PC-9 (cell line): ENCODE results near the gene RBM17. TPM values are rescaled to one million over a fixed set of nuclear protein-coding genes. Genes with fewer than 3 reads are reported as not detected.
"Not testable (repeated sequence)": the region's sequence is repeated elsewhere in the genome, so short reads cannot be mapped to it uniquely, and the experiment has no call there.

Experiments used
- BruUV-seq: library from RNA; stranded (reverse); fragments of 400-500 nt; replicated peaks from 2 replicates; lab custom pipeline; 2021; lab: Mats Ljungman, UMichigan
- CTCF ChIA-PET: fragments of 300-600 bp; sonication (Branson Sonifier 250); formaldehyde crosslinking; loops from one replicate; lab custom pipeline; 2022; ENCODE audit warnings: antibody characterized with exemption; lab: Charles Lee
- POLR2A ChIA-PET: fragments of 300-600 bp; sonication (Branson Sonifier 250); formaldehyde crosslinking; loops from one replicate; lab custom pipeline; 2022; ENCODE audit warnings: antibody characterized with exemption; ENCODE audit not compliant: unreplicated experiment; lab: Charles Lee
- DNase-seq, 2 experiments: peaks; one replicate each; pipeline versions ENCODE4 v3.0.0 to v3.0.0-alpha.2; 2015 to 2022; ENCODE audit warnings: mixed read lengths in 1 of 2
- H2AFZ ChIP-seq: fragments of 200-600 bp; sonication (generic); 2 replicates; pipeline ENCODE4 v1.8.1; 2017; ENCODE audit warnings: antibody characterized with exemption
- H3F3A ChIP-seq: fragments of 200-600 bp; sonication (generic); 2 replicates; pipeline ENCODE4 v1.8.1; 2017; ENCODE audit warnings: antibody characterized with exemption, mild to moderate bottlenecking, low read depth; ENCODE audit not compliant: insufficient read depth
- H3K27ac ChIP-seq: fragments of 200-600 bp; sonication (generic); 2 replicates; pipeline ENCODE4 v1.6.1; 2016; ENCODE audit warnings: mixed run types
- H3K27me3 ChIP-seq: fragments of 200-600 bp; sonication (generic); 2 replicates; pipeline ENCODE4 v1.6.1; 2016; ENCODE audit warnings: low read depth, mixed run types; ENCODE audit not compliant: insufficient read depth
- H3K36me3 ChIP-seq: fragments of 200-600 bp; sonication (generic); 2 replicates; pipeline ENCODE4 v1.6.1; 2016; ENCODE audit warnings: low read depth, mixed run types
- H3K4me1 ChIP-seq: fragments of 200-600 bp; sonication (generic); replicated peaks from 2 replicates; pipeline ENCODE4 v1.6.1; 2016; ENCODE audit warnings: mixed run types; ENCODE audit not compliant: insufficient read depth
- H3K4me2 ChIP-seq: fragments of 200-600 bp; sonication (generic); 2 replicates; pipeline ENCODE4 v1.6.1; 2017; ENCODE audit warnings: mixed run types
- H3K4me3 ChIP-seq: fragments of 200-600 bp; sonication (generic); 2 replicates; pipeline ENCODE4 v1.6.1; 2016; ENCODE audit warnings: mixed run types
- H3K79me2 ChIP-seq: fragments of 200-600 bp; sonication (generic); 2 replicates; pipeline ENCODE4 v1.6.1; 2017; ENCODE audit warnings: low read depth, mixed run types
- H3K9me2 ChIP-seq: fragments of 200-600 bp; sonication (generic); 2 replicates; pipeline ENCODE4 v1.8.1; 2017; ENCODE audit warnings: mild to moderate bottlenecking; ENCODE audit not compliant: insufficient read depth
- H3K9me3 ChIP-seq: fragments of 200-600 bp; sonication (generic); 2 replicates; pipeline ENCODE4 v1.8.1; 2016; ENCODE audit warnings: low read depth; ENCODE audit not compliant: insufficient read depth
- H4K20me1 ChIP-seq: fragments of 200-600 bp; sonication (generic); 2 replicates; pipeline ENCODE4 v1.8.1; 2017; ENCODE audit not compliant: insufficient read depth
- CTCF ChIP-seq: fragments of 200-600 bp; sonication (generic); conservative IDR thresholded peaks from 2 replicates; pipeline ENCODE4 v1.6.1; 2017; ENCODE audit warnings: mixed run types, antibody characterized with exemption, mild to moderate bottlenecking, moderate library complexity
- EZH2 ChIP-seq: fragments of 200-600 bp; sonication (generic); IDR thresholded peaks from 2 replicates; pipeline ENCODE4 v1.8.0; 2017; ENCODE audit warnings: antibody characterized with exemption, low read depth
- intact Hi-C: fragments of 100-400 bp; cut with micrococcal nuclease; formaldehyde crosslinking; loops from one replicate; pipeline ENCODE4 v1.10.0; 2022; ENCODE audit not compliant: unreplicated experiment
- total RNA-seq: library from RNA; stranded (reverse); gene quantifications from 2 replicates; pipeline ENCODE4 v1.2.3, GENCODE V29; 2021

RBM17 gene
- total RNA-seq, 1 experiment from 2014 or later: 131 TPM

GRCh38 chr10:6140141-6140841 lies 51.5 kb downstream of the RBM17 start:
- Histone ChIP-seq H3K36me3 (no peaks in the 10 kb centered on the region), H3K9me2 (no peaks in the 10 kb centered on the region), H2AFZ (no peak overlapping the region), H3K27me3 (no peaks in the 10 kb centered on the region; the same call in 1 of the 2 replicates), H4K20me1 (no peaks in the 10 kb centered on the region), H3K4me2 (peak overlapping the region; percentile 87; the same call in 1 of the 2 replicates), H3F3A (no peaks in the 10 kb centered on the region), H3K4me1 (peaks cover 5% of the 10 kb centered on the region; the same call in 1 of the 2 replicates), H3K79me2 (no peaks in the 10 kb centered on the region), H3K9me3 (no peaks in the 10 kb centered on the region), H3K4me3 (no peak overlapping the region), H3K27ac (no peak overlapping the region)
- POLR2A ChIA-PET: interaction anchor here (0.6 kb wide), 1 partner anchor 76 kb away, joined by 3 read pairs; no protein-coding TSS in a partner anchor
- BruUV-seq: no TSS peak
- CTCF ChIA-PET: no interaction called here
- intact Hi-C loops: no loop called here
- no peak for DNase-seq
- TF ChIP-seq EZH2: no peak
- TF ChIP-seq CTCF: no peak

GRCh38 chr10:6140965-6141295 lies 52.1 kb downstream of the RBM17 start:
- H4K20me1 ChIP-seq: no peaks in the 10 kb centered on the region
- no peak overlapping the region for H3K27ac ChIP-seq
- H3K4me1 ChIP-seq: peaks cover 5% of the 10 kb centered on the region; the same call in 1 of the 2 replicates
- TF ChIP-seq EZH2 (no peak), CTCF (no peak)
- intact Hi-C loops: loop anchor here (1.0 kb wide), 1 partner anchor 260 kb away; no protein-coding TSS in a partner anchor
- BruUV-seq: no TSS peak
- peak overlapping the region; percentile 55; the same call in 1 of the 2 replicates for H3K4me3 ChIP-seq
- no peak for DNase-seq
- H3K9me3 ChIP-seq: no peaks in the 10 kb centered on the region
- H3K27me3 ChIP-seq: no peaks in the 10 kb centered on the region; the same call in 1 of the 2 replicates
- H3F3A ChIP-seq: no peaks in the 10 kb centered on the region
- H2AFZ ChIP-seq: 0 out of 2 replicates have a peak overlapping the region, but pooled peaks have one; percentile 46
- ChIA-PET CTCF (no interaction called here), POLR2A (no interaction called here)
- peak overlapping the region; percentile 87 for H3K4me2 ChIP-seq
- no peaks in the 10 kb centered on the region for H3K9me2 ChIP-seq
- H3K36me3 ChIP-seq: no peaks in the 10 kb centered on the region
- H3K79me2 ChIP-seq: no peaks in the 10 kb centered on the region

- no TSS peak for BruUV-seq
- Histone ChIP-seq H3K9me3 (no peaks in the 10 kb centered on the region), H3K79me2 (no peaks in the 10 kb centered on the region), H3K4me2 (peak overlapping the region; percentile 87), H3K27me3 (no peaks in the 10 kb centered on the region; the same call in 1 of the 2 replicates), H3K27ac (no peak overlapping the region), H3K4me3 (peak overlapping the region; percentile 55; the same call in 1 of the 2 replicates), H2AFZ (peak overlapping the region; percentile 46; the same call in 1 of the 2 replicates), H3F3A (no peaks in the 10 kb centered on the region), H3K4me1 (peaks cover 5% of the 10 kb centered on the region; the same call in 1 of the 2 replicates), H3K9me2 (no peaks in the 10 kb centered on the region), H3K36me3 (no peaks in the 10 kb centered on the region), H4K20me1 (no peaks in the 10 kb centered on the region)
- TF ChIP-seq CTCF (no peak), EZH2 (no peak)
- CTCF ChIA-PET: no interaction called here
- peak; percentile 22 to 63 for DNase-seq
- intact Hi-C loops: loop anchor here (1.0 kb wide), 1 partner anchor 260 kb away; no protein-coding TSS in a partner anchor
- POLR2A ChIA-PET: no interaction called here
Measured at GRCh38 chr10:6141296-6142151, 52.7 kb downstream of the RBM17 start.

- H3K9me2 ChIP-seq, BruUV-seq, H3K27me3 ChIP-seq, POLR2A ChIA-PET, H3K4me2 ChIP-seq, DNase-seq, H3K9me3 ChIP-seq, intact Hi-C loops, H3K27ac ChIP-seq, H4K20me1 ChIP-seq, H3K4me1 ChIP-seq, H3K79me2 ChIP-seq, H3F3A ChIP-seq, H3K36me3 ChIP-seq, CTCF ChIA-PET, H3K4me3 ChIP-seq, H2AFZ ChIP-seq: not testable (repeated sequence)
Measured at GRCh38 chr10:6142186-6142585, 53.4 kb downstream of the RBM17 start.
